ENCODE data around the gene HEG1. TPM values are rescaled to one million over a fixed set of nuclear protein-coding genes. Genes with fewer than 3 reads are reported as not detected.

The HEG1 gene
- total RNA-seq, 4 donors from 2014 or later, result 47.8 to 91.7 (median 76.8) TPM

GRCh38 chr3:125054449-125055329 is 1.1 kb downstream of the HEG1 start:
- H3K4me1 ChIP-seq, result peaks cover 66 to 73% (median 71%) of the 10 kb centered on the region in 4 donors
- WGBS, result under 1% methylated on average over 17 of the region's 17 CpGs
- peak overlapping the region; percentile 95 to 96 (median 96) for H3K27ac ChIP-seq (replicated peaks in 1 of 4)
- H3K27me3 ChIP-seq, result no peaks in the 10 kb centered on the region
- intact Hi-C loops (cut with DNase I), result loop anchor here (10.0 kb wide), 1 partner anchor 320 kb away; the partner anchor contains the start of gene ZNF148
- H3K36me3 ChIP-seq, result no peaks in the 10 kb centered on the region
- no peak for DNase-seq (ENCODE audit: extremely low spot score)
- peak overlapping the region; percentile 80 to 86 (median 84) for H3K4me3 ChIP-seq
- H3K9me3 ChIP-seq, result no peaks in the 10 kb centered on the region
- TF ChIP-seq POLR2AphosphoS5 (IDR thresholded peaks at IDR 0.05) (peak; percentile 69 to 86), POLR2A (IDR thresholded peaks at IDR 0.05; ENCODE audit: low read depth) (peak; percentile 19), EP300 (IDR thresholded peaks at IDR 0.05) (no peak)
- TF ChIP-seq, protein P1, sequence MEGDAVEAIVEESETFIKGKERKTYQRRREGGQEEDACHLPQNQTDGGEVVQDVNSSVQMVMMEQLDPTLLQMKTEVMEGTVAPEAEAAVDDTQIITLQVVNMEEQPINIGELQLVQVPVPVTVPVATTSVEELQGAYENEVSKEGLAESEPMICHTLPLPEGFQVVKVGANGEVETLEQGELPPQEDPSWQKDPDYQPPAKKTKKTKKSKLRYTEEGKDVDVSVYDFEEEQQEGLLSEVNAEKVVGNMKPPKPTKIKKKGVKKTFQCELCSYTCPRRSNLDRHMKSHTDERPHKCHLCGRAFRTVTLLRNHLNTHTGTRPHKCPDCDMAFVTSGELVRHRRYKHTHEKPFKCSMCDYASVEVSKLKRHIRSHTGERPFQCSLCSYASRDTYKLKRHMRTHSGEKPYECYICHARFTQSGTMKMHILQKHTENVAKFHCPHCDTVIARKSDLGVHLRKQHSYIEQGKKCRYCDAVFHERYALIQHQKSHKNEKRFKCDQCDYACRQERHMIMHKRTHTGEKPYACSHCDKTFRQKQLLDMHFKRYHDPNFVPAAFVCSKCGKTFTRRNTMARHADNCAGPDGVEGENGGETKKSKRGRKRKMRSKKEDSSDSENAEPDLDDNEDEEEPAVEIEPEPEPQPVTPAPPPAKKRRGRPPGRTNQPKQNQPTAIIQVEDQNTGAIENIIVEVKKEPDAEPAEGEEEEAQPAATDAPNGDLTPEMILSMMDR (IDR thresholded peaks at IDR 0.05), result peak in 1 of 3 experiments; percentile 27

GRCh38 chr3:125054062-125054448 is 1.7 kb downstream of the HEG1 start:
- Histone ChIP-seq H3K36me3 (no peaks in the 10 kb centered on the region), H3K27ac (replicated peaks in 1 of 4) (peak overlapping the region; percentile 95 to 96 (median 96)), H3K4me3 (peak overlapping the region; percentile 80 to 86 (median 84)), H3K27me3 (no peaks in the 10 kb centered on the region), H3K4me1 (peaks cover 67 to 76% (median 75%) of the 10 kb centered on the region in 4 donors), H3K9me3 (no peaks in the 10 kb centered on the region)
- DNase-seq (ENCODE audit: extremely low spot score), result no peak
- TF ChIP-seq POLR2AphosphoS5 (IDR thresholded peaks at IDR 0.05), result no peak
- no peak for TF ChIP-seq POLR2A (IDR thresholded peaks at IDR 0.05; ENCODE audit: low read depth)
- TF ChIP-seq, protein P1 (IDR thresholded peaks at IDR 0.05), result no peak
- TF ChIP-seq EP300 (IDR thresholded peaks at IDR 0.05), result no peak
- intact Hi-C loops (cut with DNase I), result loop anchor here (10.0 kb wide), 1 partner anchor 321 kb away; the partner anchor contains the start of gene ZNF148
- WGBS, result 41% methylated on average over 7 of the region's 7 CpGs

DNA sequence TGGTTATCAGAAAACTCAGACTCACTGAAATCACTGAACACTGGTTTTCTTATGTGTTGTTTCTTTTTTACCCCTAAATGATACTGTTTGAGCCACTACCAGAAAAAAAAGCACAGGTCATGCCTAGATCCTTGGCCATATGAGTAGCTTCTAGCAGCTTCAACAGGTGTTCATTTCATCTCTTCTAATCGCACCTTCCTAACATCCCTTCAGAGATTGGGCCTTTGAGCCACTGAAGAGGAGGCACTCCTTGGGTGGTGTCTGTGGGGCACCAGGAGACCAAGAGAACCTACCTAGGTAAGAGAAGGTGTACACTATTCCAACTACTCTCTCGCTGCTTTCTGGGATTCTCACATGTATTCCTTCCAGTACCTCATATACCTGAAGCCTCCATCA is 2.5 kb downstream of the HEG1 start:
- intact Hi-C loops (cut with DNase I), result loop anchor here (10.0 kb wide), 1 partner anchor 321 kb away; the partner anchor contains the start of gene ZNF148
- no peak for DNase-seq (ENCODE audit: extremely low spot score)
- peak overlapping the region; percentile 80 to 86 (median 84) for H3K4me3 ChIP-seq
- WGBS, result 100% methylated on average over 2 of the region's 2 CpGs
- H3K27me3 ChIP-seq, result no peaks in the 10 kb centered on the region
- H3K4me1 ChIP-seq, result peaks cover 75 to 84% (median 83%) of the 10 kb centered on the region in 4 donors
- no peaks in the 10 kb centered on the region for H3K9me3 ChIP-seq
- peak overlapping the region; percentile 95 to 96 (median 96) for H3K27ac ChIP-seq (replicated peaks in 1 of 4)
- TF ChIP-seq, protein P1 (IDR thresholded peaks at IDR 0.05), result no peak
- TF ChIP-seq EP300 (IDR thresholded peaks at IDR 0.05) (no peak), POLR2A (IDR thresholded peaks at IDR 0.05; ENCODE audit: low read depth) (no peak), POLR2AphosphoS5 (IDR thresholded peaks at IDR 0.05) (no peak)
- H3K36me3 ChIP-seq, result peaks cover 0 to under 1% (median 0%) of the 10 kb centered on the region in 4 donors

- no peaks in the 10 kb centered on the region for H3K27me3 ChIP-seq
- H3K36me3 ChIP-seq, result peaks cover 0 to 5% (median 0%) of the 10 kb centered on the region in 4 donors
- 17% methylated on average over 8 of the region's 8 CpGs for WGBS
- intact Hi-C loops (cut with DNase I), result loop anchor here (10.0 kb wide), 1 partner anchor 322 kb away; the partner anchor contains the start of gene ZNF148
- DNase-seq (ENCODE audit: extremely low spot score), result no peak
- peaks cover 80 to 85% (median 83%) of the 10 kb centered on the region in 4 donors for H3K4me1 ChIP-seq
- TF ChIP-seq POLR2AphosphoS5 (IDR thresholded peaks at IDR 0.05), result no peak
- TF ChIP-seq POLR2A (IDR thresholded peaks at IDR 0.05; ENCODE audit: low read depth), result no peak
- TF ChIP-seq, protein P1 (IDR thresholded peaks at IDR 0.05), result no peak
- no peak for TF ChIP-seq EP300 (IDR thresholded peaks at IDR 0.05)
- H3K4me3 ChIP-seq, result peak overlapping the region; percentile 80 to 86 (median 84)
- H3K9me3 ChIP-seq, result no peaks in the 10 kb centered on the region
- peak overlapping the region; percentile 95 to 96 (median 96) for H3K27ac ChIP-seq (replicated peaks in 1 of 4)
These were observed 3.0 kb downstream of the HEG1 start for GRCh38 chr3:125052624-125053303.
